IPS-18a (cell line): ENCODE results near the gene HBM.

ENCODE experiments used
- H3K27ac ChIP-seq: one replicate; pipeline ENCODE4 v1.5.1; 2013; ENCODE audit warnings: low read length
- H3K27me3 ChIP-seq: one replicate; pipeline ENCODE4 v1.6.1; 2013; ENCODE audit warnings: mild to moderate bottlenecking, low read length; ENCODE audit not compliant: control insufficient read depth, insufficient read depth
- H3K36me3 ChIP-seq: one replicate; pipeline ENCODE4 v1.6.1; 2013; ENCODE audit warnings: low read depth, low read length; ENCODE audit not compliant: control insufficient read depth
- H3K4me1 ChIP-seq: one replicate; pipeline ENCODE4 v1.6.1; 2013; ENCODE audit warnings: low read depth, low read length; ENCODE audit not compliant: control insufficient read depth
- H3K4me3 ChIP-seq: one replicate; pipeline ENCODE4 v1.5.1; 2013; ENCODE audit warnings: low read length
- H3K9ac ChIP-seq: one replicate; pipeline ENCODE4 v1.6.1; 2013; ENCODE audit warnings: mild to moderate bottlenecking, low read length, moderate library complexity
- H3K9me3 ChIP-seq: one replicate; pipeline ENCODE4 v1.6.1; 2013; ENCODE audit warnings: low read depth, low read length; ENCODE audit not compliant: control insufficient read depth

HBM gene

GRCh38 chr16:129075-129474 is 36.7 kb upstream of the HBM start:
- no peak overlapping the region for H3K9ac ChIP-seq
- no peaks in the 10 kb centered on the region for H3K9me3 ChIP-seq
- H3K27me3 ChIP-seq, result no peaks in the 10 kb centered on the region
- H3K4me1 ChIP-seq, result no peaks in the 10 kb centered on the region
- no peaks in the 10 kb centered on the region for H3K36me3 ChIP-seq
- no peak overlapping the region for H3K27ac ChIP-seq
- H3K4me3 ChIP-seq, result no peak overlapping the region

GRCh38 chr16:130533-131173 is 35.1 kb upstream of the HBM start:
- Histone ChIP-seq H3K4me3 (no peak overlapping the region), H3K4me1 (no peaks in the 10 kb centered on the region), H3K27ac (no peak overlapping the region), H3K27me3 (no peaks in the 10 kb centered on the region), H3K9me3 (no peaks in the 10 kb centered on the region), H3K36me3 (no peaks in the 10 kb centered on the region), H3K9ac (no peak overlapping the region)

- Histone ChIP-seq H3K9me3 (no peaks in the 10 kb centered on the region), H3K9ac (no peak overlapping the region), H3K4me3 (no peak overlapping the region), H3K27me3 (no peaks in the 10 kb centered on the region), H3K27ac (no peak overlapping the region), H3K36me3 (no peaks in the 10 kb centered on the region), H3K4me1 (no peaks in the 10 kb centered on the region)
These were observed 33.7 kb upstream of the HBM start for GRCh38 chr16:132120-132519.

- no peaks in the 10 kb centered on the region for H3K9me3 ChIP-seq
- H3K9ac ChIP-seq, result no peak overlapping the region
- H3K27ac ChIP-seq, result no peak overlapping the region
These were observed 32.1 kb upstream of the HBM start for GRCh38 chr16:133716-134115.

GRCh38 chr16:138049-138417 is 27.7 kb upstream of the HBM start:
- Histone ChIP-seq H3K27ac (peak overlapping the region; percentile 45), H3K36me3 (no peaks in the 10 kb centered on the region), H3K4me3 (peak overlapping the region; percentile 62)

More at GRCh38 chr16:133716-134115, 32.1 kb upstream of the HBM start:
- Histone ChIP-seq H3K27me3 (no peaks in the 10 kb centered on the region), H3K4me1 (no peaks in the 10 kb centered on the region), H3K36me3 (no peaks in the 10 kb centered on the region), H3K4me3 (no peak overlapping the region)

GRCh38 chr16:140175-140857 is 25.5 kb upstream of the HBM start:
- no peaks in the 10 kb centered on the region for H3K4me1 ChIP-seq
- H3K9ac ChIP-seq, result no peak overlapping the region
- no peaks in the 10 kb centered on the region for H3K9me3 ChIP-seq
- H3K36me3 ChIP-seq, result no peaks in the 10 kb centered on the region
- no peak overlapping the region for H3K27ac ChIP-seq
- H3K4me3 ChIP-seq, result no peak overlapping the region
- H3K27me3 ChIP-seq, result no peaks in the 10 kb centered on the region

More at GRCh38 chr16:138049-138417, 27.7 kb upstream of the HBM start:
- Histone ChIP-seq H3K27me3 (no peaks in the 10 kb centered on the region), H3K9ac (peak overlapping the region; percentile 60), H3K4me1 (no peaks in the 10 kb centered on the region), H3K9me3 (no peaks in the 10 kb centered on the region)

GRCh38 chr16:142405-142967 is 23.3 kb upstream of the HBM start:
- Histone ChIP-seq H3K27ac (no peak overlapping the region), H3K27me3 (no peaks in the 10 kb centered on the region), H3K9ac (no peak overlapping the region), H3K36me3 (no peaks in the 10 kb centered on the region), H3K4me1 (no peaks in the 10 kb centered on the region), H3K4me3 (no peak overlapping the region), H3K9me3 (no peaks in the 10 kb centered on the region)

- Histone ChIP-seq H3K4me3 (no peak overlapping the region), H3K9me3 (no peaks in the 10 kb centered on the region), H3K27ac (no peak overlapping the region), H3K4me1 (no peaks in the 10 kb centered on the region), H3K9ac (no peak overlapping the region), H3K27me3 (no peaks in the 10 kb centered on the region), H3K36me3 (no peaks in the 10 kb centered on the region)
These were observed 22.7 kb upstream of the HBM start for GRCh38 chr16:143047-143446.

GRCh38 chr16:143456-143855 is 22.3 kb upstream of the HBM start:
- no peaks in the 10 kb centered on the region for H3K9me3 ChIP-seq
- no peaks in the 10 kb centered on the region for H3K36me3 ChIP-seq
- no peak overlapping the region for H3K27ac ChIP-seq
- H3K4me3 ChIP-seq, result no peak overlapping the region
- H3K9ac ChIP-seq, result no peak overlapping the region
- H3K4me1 ChIP-seq, result no peaks in the 10 kb centered on the region
- H3K27me3 ChIP-seq, result no peaks in the 10 kb centered on the region

GRCh38 chr16:144797-145252 is 21.0 kb upstream of the HBM start:
- no peak overlapping the region for H3K9ac ChIP-seq
- no peak overlapping the region for H3K27ac ChIP-seq
- peaks cover 9% of the 10 kb centered on the region for H3K27me3 ChIP-seq
- H3K9me3 ChIP-seq, result no peaks in the 10 kb centered on the region
- H3K36me3 ChIP-seq, result no peaks in the 10 kb centered on the region
- H3K4me1 ChIP-seq, result no peaks in the 10 kb centered on the region
- H3K4me3 ChIP-seq, result no peak overlapping the region

GRCh38 chr16:146646-147045 is 19.1 kb upstream of the HBM start:
- Histone ChIP-seq H3K9ac (no peak overlapping the region), H3K4me3 (no peak overlapping the region), H3K27me3 (peaks cover 16% of the 10 kb centered on the region)

More at GRCh38 chr16:146646-147045, 19.1 kb upstream of the HBM start:
- Histone ChIP-seq H3K9me3 (no peaks in the 10 kb centered on the region), H3K27ac (no peak overlapping the region), H3K4me1 (no peaks in the 10 kb centered on the region), H3K36me3 (no peaks in the 10 kb centered on the region)
